Stimulated activated CD4-positive, alpha-beta T cell treated with anti-CD3 and anti-CD28 coated beads, TNF-alpha, amount 100 ng/mL, for 24 hours (primary cell): ENCODE measurements around the gene C19orf73.
"Not testable (repeated sequence)": the region's sequence is repeated elsewhere in the genome, so short reads cannot be mapped to it uniquely, and the experiment has no call there.

Source experiments
- DNase-seq, 3 experiments: peaks; one replicate each; pipeline ENCODE4 v3.0.0-alpha.2; 2020; ENCODE audit warnings: low read depth in 3 of 3

The C19orf73 gene

DNA sequence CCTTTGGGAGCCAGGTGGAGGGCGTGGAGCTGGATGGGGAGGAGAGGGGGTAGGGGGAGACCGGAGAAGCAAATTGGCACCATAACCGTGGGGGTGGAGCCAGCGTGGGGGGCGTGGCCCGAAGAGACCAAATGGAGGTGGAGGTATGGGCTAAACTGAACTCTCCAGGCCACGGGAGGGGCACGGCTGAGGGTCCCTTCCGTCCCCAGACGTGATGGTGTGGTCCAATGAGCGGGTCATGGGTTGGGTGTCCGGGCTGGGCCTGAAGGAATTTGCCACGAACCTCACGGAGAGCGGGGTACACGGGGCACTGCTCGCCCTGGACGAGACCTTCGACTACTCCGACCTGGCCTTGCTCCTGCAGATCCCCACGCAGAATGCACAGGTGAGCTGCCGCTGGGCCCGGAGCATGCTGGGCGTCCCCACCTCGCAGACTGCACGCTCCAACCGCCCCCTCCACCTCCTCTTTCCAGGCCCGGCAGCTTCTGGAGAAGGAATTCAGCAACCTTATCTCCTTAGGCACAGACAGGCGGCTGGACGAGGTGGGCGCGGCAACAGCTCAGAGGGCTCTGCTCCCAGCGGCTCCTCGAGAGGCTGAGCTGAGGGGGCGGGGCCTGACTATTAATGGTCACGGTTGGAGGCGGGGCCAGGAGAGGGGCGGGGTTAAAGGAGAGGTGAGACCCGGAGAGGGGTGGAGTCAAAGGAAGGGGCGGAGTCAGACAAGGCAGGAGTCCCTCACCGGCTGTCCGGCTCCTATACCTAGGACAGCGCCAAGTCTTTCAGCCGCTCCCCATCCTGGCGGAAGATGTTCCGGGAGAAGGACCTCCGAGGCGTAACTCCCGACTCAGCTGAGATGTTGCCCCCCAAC, 30.1 kb upstream of the C19orf73 start:
- peak; percentile 56 to 83 (median 62) for DNase-seq

DNA sequence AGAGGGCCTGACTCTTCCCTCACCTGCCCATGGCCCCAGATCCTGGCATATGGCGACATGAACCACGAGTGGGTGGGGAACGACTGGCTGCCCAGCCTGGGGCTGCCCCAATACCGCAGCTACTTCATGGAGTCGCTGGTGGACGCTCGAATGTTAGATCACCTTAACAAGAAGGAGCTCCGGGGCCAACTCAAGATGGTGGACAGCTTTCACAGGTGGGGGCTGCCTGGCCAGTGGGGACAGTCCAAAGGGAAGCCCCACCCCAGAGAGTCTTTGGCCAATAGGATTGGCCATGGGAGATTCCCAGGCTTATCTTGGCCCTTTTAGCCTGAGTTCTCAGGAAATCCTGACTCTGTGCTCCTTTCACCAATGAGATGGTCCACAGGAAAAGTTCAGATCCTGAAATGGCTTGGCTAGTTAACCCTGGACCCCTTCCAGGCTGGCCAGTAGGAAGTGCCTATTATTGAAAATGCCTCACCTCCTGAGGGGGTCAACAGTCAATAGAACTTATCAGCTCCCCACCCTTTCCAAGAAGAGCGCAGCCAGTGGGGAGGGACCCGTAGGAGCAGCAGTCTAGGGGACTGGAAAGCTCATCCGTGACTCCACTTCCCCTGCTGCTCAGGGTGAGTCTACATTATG, 29.2 kb upstream of the C19orf73 start:
- no peak for DNase-seq

DNA sequence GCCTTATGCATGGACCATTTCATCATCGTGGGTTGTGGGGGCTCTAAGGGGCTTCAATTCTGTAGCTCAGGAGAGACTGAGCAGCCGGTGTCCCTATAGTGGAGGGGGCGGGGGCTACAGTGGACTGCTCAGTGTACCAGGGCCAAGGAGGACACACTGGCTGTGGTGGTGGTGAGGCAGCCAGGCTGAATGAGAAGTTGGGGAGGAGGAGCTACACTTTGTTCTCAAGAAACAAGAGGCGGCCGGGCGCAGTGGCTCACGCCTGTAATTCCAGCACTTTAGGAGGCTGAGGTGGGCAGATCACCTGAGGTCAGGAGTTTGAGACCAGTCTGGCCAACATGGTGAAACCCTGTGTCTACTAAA, 27.4 kb upstream of the C19orf73 start:
- not testable (repeated sequence) for DNase-seq

DNA sequence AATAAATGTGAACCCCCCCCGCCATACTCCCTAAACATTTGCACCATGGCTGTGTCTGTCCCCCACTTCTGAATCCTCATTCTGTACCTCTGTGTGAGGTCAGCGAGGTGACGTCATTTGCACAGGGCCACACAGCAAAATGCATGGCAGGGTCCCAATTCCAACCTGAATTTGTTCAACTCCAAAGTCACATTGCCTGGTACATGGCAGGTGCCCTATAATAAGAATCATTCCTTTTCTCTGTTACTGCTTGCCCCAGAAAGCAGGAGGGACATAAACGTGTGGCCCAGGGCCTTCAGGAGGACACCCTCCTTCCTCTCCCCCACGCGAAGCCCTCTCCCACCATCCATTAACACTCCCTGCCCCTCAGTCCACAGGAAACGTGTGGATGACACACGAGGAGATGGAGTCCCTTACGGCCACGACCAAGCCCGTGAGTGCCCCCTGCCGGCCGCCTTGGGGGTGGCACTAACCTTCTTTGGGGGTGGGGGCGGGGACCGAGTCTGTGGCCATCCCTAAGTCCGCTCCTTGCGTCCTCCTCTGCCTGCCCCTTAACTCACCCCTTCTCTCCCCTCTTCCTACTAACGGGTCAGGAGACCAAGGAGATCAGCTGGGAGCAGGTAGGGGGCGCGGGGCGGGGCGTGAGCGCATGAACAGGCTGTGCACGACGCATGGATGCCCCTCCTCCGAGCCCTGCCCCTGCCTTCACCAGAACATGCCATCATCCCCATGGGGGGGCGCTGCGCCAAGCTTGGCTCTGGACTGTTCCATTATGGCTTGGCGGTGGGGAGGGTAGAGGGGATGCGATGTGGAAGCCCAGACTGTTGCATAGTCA, 26.8 kb upstream of the C19orf73 start:
- DNase-seq, result peak; percentile 62 to 80 (median 64)

DNA sequence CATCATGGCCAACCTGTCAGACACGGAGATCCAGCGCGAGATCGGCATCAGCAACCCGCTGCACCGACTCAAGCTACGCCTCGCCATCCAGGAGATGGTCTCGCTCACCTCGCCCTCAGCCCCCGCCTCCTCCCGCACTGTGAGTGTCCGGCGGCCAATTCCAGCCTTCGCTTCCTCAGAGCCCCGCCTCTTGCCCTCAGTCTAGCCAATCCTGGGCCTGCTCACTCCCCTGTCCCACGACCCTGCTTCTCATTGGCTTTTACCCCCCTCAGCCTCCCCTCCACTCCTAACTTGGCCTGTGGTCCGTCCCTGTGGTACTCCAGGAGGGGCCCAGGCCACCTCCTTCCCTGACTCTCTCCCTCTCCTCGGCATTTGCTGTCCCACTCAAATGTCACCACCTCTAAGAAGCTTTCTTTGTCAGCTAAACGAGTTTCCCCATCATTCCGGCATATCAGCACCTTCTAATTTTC, 24.0 kb upstream of the C19orf73 start:
- peak in 2 of 3 experiments; percentile 42 to 74 for DNase-seq

DNA sequence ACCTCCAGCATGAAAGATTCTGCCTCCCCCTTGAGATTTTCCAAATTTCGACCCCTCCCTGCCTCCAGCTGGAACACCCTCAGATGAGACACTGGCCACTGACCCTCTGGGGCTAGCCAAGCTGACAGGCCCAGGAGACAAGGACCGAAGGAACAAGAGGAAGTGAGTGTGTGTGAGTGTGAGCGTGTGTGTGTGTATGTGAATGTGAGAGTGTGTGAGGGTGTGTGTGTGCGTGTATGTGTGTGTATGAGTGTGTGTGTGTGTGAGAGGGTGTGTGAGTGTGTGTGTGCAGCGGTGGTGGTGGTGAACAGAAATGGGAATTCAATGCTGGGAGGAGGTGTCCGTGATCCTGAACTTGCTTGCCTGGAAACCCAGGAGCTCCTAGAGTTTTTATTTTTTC, 22.4 kb upstream of the C19orf73 start:
- no peak for DNase-seq

DNA sequence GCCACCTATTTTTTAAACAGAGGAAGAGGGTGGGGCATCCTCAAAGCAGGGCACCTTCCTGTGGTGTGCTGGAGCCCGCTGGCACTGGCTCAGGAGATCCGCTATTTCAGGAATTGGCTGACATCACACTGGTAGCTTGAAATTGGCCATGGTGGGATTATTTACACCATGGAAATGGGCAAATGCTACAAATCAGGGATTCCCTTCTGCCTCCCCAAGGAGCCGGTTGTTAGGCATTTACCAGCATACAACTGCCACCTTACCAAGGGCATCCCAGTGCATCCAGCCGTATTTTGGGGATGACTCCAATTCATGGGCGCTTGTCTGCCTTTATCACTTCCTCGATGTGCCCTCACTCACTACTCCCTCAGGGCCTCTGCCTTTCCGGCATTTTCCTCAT, 22.0 kb upstream of the C19orf73 start:
- no peak for DNase-seq

DNA sequence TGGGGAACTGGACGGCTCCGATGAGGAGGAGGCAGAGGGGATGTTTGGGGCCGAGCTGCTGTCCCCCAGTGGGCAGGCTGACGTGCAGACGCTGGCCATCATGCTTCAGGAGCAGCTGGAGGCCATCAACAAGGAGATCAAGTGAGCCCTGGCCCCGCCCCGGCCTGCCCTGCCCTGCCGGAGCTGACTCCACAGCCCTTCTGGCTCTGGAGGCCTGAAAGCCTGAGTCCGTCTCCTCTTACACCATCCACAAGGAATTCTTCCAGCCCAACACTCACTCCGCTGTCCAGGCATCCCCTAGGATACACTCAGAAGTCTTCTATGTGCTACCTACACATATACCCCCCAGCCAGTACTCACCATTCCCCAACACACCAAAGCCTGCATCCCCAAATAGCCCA, 17.8 kb upstream of the C19orf73 start:
- no peak for DNase-seq

DNA sequence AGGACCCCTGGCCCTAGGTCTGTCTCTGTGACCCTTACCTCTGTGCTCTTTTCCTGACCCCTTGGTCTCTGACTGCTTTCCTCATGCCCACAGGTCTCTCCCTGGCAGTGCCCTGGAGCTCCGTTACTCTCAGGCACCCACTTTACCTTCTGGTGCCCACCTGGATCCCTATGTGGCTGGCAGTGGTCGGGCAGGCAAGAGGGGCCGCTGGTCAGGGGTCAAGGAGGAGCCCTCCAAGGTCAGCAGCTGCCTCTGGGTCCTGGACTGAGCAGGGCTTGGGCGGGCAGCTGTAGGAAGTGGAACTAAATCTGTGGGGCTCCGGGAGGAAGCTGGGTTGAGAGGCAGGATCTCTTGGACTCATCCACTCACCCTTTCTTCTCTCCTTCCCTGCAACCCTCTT, 16.7 kb upstream of the C19orf73 start:
- no peak for DNase-seq

DNA sequence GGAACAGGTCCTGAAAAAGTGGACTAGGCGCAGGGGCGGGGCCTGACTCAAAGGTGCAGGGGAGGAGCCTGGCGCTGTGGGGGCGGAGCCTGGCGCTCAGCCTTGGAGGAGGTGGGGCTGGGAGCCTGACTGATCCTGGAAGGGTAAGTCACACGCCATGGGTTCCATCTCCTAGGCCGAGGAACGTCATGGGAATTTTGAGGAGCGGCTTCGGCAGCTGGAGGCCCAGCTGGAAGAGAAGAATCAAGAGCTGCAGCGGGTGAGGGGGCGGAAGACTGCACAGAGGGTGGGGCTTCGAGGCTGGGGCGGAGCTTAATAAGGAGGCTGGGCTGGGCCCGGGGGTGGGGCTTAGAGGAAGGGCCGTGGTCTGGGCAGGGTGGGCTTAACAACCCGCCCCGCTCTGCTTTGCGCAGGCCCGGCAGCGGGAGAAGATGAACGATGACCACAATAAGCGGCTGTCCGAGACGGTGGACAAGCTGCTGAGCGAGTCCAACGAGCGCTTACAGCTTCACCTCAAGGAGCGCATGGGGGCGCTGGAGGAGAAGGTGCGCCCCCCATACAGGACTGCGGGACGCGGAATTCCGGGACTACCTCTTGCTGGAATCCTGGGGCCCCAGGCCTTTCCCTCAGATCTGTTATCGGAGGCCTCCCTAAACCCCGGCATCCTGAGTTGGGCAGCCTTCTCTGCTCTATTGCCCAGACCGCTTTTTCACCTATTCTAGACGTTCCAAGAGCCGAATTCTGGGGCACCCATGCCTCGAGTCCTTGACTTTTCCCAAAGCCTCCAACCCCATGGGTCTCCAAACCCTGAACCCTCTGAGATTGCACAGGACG, 14.9 kb upstream of the C19orf73 start:
- DNase-seq, result peak in 1 of 3 experiments; percentile 56

DNA sequence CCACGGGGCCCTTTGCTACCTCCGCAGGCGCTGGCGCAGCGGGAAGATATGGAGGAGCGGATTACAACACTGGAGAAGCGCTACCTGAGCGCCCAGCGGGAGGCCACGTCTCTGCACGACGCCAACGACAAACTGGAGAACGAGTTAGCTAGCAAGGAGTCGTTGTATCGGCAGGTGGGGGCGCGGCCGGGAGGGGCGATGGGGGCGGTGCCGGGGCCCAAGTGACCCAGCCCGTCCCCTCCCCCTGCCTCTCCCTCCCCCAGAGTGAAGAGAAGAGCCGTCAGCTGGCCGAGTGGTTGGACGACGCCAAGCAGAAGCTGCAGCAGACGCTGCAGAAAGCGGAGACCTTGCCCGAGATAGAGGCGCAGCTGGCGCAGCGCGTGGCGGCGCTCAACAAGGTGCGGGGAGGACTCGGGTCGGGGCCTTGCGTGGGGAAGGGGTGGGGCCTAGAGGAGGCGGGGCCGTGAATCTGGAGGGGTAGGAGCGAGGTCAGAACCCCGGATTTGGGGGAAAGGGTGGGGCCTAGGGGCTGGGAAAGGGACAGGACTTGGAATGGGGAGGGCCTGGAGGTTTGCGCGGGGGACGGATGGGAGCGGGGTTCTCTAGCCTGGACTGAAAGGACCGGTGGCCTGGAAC, 14.1 kb upstream of the C19orf73 start:
- no peak for DNase-seq

DNA sequence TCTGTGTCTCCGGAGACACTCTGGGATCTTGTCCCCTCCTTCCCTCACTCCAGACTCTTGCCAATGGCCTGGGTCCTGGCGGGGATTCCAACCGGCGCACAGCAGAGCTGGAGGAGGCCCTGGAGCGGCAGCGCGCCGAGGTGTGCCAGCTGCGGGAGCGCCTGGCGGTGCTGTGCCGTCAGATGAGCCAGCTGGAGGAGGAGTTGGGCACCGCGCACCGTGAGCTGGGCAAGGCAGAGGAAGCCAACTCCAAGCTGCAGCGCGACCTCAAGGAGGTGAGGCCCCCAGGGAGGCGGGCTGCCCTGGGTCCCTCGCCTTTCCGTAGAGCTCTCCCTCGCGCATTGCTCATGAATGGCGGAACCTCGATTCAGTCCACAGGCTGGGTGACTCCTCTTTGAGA, 11.4 kb upstream of the C19orf73 start:
- DNase-seq, result no peak

DNA sequence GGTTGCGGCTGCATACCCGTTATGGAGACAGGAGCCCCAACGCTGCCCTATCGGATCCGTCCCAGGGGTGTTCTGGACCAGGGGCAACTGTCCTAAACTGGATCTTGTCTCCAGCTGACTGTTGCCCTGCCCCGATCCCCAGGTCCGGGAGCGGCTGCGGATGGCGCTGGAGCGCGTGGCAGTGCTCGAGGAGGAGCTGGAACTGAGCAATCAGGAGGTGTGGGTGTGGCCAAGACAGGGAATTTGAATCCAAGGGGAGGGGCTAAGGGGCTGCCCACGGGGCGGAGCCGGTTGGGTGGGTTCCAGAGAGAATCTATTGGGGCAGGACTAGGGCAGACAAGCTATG, 10.3 kb upstream of the C19orf73 start:
- no peak for DNase-seq

DNA sequence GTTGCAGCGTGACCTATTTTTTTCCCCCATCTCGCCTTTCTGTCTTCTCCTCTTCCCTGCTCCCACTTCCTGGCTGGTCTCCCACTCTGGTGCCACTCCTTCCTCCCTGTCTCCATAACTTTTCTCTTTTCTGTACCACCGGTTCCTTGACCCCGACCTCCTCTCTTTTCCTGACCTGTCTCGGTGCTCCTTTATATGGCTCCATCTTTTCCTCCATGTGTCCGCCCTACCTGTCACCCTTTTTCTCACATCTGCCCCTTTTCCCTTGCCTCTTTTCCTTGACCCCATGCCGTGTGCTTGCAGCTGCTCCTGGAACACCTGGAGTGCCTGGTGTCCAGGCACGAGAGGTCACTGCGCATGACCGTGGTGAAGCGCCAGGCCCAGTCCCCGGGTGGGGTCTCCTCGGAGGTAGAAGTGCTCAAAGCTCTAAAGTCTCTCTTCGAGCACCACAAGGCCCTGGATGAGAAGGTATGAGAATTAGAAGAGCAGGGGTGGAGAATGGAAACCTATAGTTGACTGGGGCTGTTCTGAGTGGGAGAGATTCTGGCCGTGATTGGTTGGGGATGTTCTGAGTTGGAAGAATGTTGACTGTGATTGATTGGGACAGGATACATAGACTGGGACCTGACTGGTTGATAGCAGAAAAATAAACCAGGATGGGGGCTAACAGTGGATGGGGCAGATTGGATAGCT, 9.7 kb upstream of the C19orf73 start:
- no peak for DNase-seq

DNA sequence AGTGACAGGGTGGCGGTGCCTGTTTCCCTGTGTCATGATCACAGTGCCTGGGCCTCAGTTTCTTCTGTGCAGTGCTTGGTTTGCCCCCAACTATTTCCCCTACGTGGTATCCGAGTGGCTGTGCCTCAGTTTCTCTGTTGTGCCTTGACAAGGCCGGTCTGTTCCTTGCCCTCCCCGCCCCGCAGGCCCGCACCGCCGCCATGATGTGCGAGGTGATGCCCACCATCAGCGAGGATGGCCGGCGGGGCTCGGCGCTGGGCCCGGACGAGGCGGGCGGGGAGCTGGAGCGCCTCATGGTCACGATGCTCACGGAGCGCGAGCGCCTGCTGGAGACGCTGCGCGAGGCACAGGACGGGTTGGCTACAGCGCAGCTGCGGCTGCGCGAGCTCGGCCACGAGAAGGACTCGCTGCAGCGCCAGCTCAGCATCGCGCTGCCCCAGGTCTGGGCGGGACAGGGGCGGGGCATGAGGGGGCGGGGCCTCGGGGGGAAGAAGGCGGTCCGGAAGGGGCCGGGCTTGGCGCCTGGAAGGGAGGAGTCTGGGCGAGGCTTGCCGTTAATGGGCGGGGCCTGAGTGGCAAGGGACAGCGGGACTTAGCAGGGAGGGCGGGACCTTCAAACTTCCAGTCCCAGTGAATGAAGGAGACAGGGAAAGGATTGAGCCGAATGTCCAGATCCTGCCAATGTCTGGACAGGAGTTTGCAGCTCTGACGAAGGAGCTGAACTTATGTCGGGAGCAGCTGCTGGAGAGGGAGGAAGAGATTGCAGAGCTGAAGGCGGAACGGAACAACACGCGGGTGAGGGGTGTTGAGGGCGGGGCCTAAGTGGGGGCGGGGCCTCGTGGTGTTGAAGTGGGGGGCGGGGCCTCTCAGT, 9.0 kb upstream of the C19orf73 start:
- peak; percentile 88 to 95 (median 92) for DNase-seq

DNA sequence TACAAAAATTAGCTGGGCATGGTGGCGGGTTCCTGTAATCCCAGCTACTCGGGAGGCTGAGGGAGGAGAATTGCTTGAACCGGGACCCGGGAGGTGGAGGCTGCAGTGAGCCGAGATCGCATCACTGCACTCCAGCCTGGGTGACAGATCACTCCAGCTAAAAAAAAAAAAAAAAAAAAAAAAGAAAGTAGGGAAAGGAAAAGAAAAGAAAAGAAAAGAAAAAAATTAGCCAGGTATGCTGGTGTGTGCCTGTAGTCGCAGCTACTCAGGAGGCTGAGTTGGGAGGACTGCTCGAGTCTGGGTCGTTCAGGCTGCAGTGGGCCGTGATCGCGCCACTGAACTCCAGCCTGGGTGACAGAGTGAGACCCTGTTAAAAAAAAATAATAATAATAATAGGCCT, 8.3 kb upstream of the C19orf73 start:
- not testable (repeated sequence) for DNase-seq

DNA sequence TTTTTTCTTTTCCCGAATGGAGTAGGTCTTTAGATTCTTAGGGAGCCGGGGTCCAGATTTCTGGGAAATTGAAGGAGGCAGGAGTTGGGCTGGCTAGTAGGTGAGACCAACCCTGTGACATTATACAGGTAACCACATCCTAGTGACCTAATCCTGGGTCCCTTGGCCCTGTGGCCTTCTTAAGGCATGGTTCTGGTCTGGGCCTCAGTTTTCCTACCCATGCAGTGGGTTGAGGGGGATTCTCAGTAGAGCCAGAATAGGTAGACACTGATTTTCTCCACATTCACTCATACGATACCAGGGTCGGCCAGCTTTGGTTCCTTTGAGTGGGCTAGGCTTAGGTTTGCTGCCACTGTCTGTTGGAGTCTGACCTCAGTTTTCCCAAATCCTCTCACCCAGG, 7.6 kb upstream of the C19orf73 start:
- no peak for DNase-seq

DNA sequence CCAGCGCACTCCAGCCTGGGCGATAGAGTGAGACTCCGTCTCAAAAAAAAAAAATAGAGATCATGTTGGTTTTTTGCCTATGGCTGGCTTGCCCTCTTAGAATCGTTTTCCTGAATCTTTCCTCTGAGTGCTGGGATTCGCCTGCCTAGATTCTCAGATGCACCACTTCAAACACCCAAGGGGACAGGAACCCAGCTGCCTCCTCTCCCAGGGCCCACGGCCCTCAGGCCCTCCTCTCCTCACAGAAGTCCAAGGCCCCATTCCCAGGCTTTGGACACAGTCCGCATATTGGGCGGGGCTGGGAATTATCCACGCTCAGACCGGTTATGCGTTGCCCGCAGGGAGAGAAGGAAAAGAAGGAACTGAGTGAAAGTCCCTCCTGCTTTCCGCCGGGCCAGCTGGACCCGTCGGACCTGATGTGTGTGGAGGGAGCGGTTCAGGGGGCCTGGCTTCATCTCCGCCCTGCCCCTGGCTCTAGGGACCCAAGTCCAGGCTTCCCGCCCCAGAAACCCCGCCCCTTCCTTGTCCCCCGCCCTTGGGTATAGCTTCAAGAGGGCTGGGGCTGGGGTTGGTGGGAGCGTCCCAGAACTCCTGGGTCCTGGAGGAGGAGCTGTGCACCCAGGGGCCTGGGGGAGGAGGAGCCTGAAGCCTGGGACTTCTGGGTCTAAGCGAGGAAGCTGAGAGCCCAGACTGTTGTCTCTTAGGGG, 6.2 kb upstream of the C19orf73 start:
- no peak for DNase-seq

DNA sequence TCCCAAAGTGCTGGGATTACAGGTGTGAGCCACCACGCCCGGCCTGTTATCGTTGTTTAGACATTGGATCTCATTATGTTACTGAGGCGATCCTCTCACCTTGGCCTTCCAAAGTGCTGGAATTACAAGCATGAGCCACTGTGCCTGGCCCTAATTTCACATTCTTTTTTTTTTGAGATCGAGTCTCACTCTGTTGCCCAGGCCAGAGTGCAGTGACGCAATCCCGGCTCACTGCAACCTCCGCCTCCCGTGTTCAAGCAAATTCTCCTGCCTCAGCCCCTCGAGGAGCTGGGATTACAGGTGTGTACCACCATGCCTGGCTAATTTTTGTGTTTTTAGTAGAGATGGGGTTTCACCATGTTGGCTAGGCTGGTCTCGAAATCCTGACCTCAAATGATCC, 4.3 kb upstream of the C19orf73 start:
- DNase-seq, result not testable (repeated sequence)
